Measurements from ENCODE around the gene ST6GALNAC3. TPM values are rescaled to one million over a fixed set of nuclear protein-coding genes. Genes with fewer than 3 reads are reported as not detected.

The ST6GALNAC3 gene
- total RNA-seq, 4 donors from 2014 or later = 5.9 to 29.8 (median 11.7) TPM

GRCh38 chr1:76084029-76084627 lies 9.6 kb downstream of the ST6GALNAC3 start:
- no peak for TF ChIP-seq CTCF (IDR thresholded peaks at IDR 0.05; ENCODE audit: low read depth)

GRCh38 chr1:76084685-76085084 lies 10.1 kb downstream of the ST6GALNAC3 start:
- no peak for TF ChIP-seq CTCF (IDR thresholded peaks at IDR 0.05; ENCODE audit: low read depth)

GRCh38 chr1:76086109-76086508 lies 11.6 kb downstream of the ST6GALNAC3 start:
- no peak for TF ChIP-seq CTCF (IDR thresholded peaks at IDR 0.05; ENCODE audit: low read depth)

- no peak for TF ChIP-seq CTCF (IDR thresholded peaks at IDR 0.05; ENCODE audit: low read depth)
Observed at GRCh38 chr1:76086597-76086996, 12.1 kb downstream of the ST6GALNAC3 start.

- TF ChIP-seq CTCF (IDR thresholded peaks at IDR 0.05; ENCODE audit: low read depth) = no peak
Observed at GRCh38 chr1:76090283-76091203, 16.0 kb downstream of the ST6GALNAC3 start.

- TF ChIP-seq CTCF (IDR thresholded peaks at IDR 0.05; ENCODE audit: low read depth) = no peak
Observed at GRCh38 chr1:76092812-76093211, 18.3 kb downstream of the ST6GALNAC3 start.

GRCh38 chr1:76093522-76094312 lies 19.2 kb downstream of the ST6GALNAC3 start:
- no peak for TF ChIP-seq CTCF (IDR thresholded peaks at IDR 0.05; ENCODE audit: low read depth)

All from subcutaneous adipose tissue (tissue), 4 donors.